Measurements from ENCODE around the gene TLK1.

DNA sequence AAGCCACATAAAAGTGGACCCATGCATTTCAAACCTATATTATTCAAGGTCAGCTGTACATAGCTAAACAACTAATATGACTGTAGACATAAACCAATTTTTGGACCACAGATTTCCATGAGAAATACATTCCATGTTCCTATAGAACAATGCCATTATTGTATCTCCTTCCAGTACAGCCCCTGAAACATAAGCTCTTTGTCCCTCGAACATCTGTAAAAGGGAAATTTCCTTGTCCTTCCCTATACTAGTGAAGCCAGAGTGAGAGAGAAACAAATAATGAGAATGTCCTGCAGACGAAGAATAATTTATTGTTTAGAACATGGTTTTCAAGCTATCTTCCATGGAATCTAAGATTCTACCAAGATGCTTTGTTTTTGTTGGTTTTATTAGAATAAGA is 156.3 kb downstream of the TLK1 start:
- TF ChIP-seq CTCF (IDR thresholded peaks at IDR 0.05) (no peak), POLR2A (IDR thresholded peaks at IDR 0.05) (no peak)

All from right lobe of liver (tissue), 4 donors.